ENCODE results near the gene TBC1D22A.

The TBC1D22A gene

DNA sequence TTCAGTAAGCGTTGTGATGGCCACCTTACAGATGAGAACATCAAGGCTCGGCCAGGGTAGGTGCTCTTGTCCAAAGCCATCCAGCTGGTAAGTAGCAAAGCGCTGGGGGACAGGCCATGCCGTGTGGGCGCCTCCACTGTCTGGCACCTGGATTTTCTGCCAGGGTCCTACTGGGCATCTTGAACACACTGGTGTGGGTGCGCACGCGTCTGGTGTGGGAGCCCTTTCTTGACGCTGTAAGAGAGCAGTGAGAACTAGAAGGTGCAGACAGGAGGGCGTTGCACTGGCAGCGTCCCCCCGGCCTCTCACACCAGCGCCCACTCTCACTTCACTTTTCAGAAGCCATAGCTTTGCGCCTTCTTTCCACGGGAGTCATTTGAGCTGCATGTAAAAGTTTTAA lies 296.6 kb downstream of the TBC1D22A start:
- no peak for DNase-seq (ENCODE audit: low read depth in 2 of 2)

DNA sequence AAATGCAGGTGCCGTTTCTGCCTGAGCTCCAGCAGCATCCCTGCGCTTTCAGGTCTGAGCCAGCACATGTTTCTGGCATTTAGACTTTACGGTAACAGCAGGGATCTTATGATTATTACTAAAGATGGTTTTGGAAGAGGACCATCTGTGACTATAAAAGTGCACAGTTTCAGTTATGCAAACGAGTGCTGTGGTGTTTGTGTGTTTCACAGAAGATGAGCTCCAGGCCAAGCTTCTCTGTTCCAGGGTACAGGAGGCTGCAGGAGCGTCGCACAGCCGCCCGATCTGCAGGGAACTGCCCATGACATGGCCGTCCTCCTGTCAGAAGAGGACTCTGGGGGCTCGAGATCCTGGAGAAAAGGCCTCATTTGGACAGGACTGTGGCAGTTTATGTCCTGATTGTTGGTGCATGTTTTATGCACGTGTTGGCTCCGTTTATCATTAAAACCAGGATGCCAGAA lies 297.3 kb downstream of the TBC1D22A start:
- DNase-seq (ENCODE audit: low read depth in 2 of 2): no peak

DNA sequence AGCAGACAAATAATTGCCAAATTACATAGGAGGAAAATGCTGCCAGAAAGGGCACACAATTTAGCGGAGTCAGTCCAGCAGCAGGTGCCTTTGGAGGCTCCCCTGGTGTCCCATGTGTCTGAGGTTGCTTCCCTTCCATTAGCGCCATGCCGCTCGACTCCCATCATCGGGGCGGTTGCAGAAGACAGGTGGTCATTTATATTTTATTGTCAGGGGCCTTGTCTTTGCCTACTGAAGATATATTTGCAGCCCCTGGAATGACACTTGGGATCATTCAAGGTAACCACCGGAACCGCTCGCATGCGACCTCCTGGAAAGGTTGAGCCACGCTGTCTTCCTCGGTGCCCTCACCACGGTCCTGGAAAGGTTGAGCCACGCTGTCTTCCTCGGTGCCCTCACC lies 298.3 kb downstream of the TBC1D22A start:
- DNase-seq (ENCODE audit: low read depth in 2 of 2): no peak

DNA sequence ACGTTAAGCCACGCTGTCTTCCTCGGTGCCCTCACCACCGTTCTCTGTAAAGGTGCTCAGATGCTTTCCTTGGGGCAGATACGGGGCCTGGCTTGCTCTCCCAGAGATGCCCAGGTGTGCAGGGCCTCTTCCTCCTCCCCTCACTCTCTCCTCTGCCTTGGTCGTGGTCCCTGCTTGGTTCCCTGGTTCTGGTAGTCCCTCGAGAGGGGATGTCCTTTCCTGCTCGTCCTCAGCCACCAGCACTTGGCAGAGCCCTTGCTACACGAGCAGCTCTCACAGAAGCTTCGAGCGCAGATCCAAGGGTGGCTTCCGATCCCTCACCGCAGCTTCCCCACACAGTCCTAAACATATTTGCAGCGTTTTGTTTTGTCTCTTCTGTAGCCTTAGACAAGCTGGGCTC lies 298.8 kb downstream of the TBC1D22A start:
- no peak for DNase-seq (ENCODE audit: low read depth in 2 of 2)

DNA sequence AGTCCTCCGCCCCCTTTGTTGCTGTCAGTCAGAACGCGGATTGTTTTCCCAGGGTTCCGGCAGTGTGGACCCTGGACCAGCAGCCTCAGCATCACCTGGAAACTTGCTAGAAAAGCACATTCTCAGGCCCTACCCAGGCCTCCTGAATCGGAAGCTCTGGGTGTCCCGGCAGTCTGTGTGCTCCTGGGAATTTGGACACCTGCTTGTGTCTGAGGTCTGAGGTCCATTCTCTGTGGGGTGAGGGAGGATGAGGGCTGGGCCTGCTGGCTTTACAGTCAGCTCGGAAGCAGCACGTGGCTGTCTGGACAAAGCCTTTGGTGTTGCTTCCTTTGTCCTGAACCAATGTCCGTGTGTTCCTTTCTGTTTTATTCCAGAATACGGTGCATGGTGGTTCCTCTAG lies 299.7 kb downstream of the TBC1D22A start:
- no peak for DNase-seq (ENCODE audit: low read depth in 2 of 2)

DNA sequence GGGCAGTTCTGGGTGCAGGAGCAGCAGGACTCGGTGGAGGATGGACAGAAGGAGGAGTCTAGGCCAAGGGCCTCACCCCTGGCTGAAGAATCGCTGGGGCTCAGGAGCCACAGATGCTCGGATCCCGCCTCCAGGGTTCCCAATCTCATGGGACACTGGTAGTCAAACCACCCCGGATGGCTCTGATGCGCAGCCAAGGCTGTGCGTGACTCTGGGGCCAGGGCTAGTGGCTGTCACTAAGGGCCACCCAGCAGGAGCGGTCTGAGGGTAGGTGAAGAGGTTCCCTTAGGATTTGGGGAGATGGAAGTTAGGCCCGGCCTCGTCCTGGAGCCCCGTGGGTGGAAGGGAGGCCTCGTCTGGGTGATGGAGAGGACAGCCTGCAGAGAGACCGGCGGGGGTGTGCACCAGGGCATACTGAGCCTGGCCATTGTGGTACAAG lies 300.6 kb downstream of the TBC1D22A start:
- no peak for DNase-seq (ENCODE audit: low read depth in 2 of 2)

DNA sequence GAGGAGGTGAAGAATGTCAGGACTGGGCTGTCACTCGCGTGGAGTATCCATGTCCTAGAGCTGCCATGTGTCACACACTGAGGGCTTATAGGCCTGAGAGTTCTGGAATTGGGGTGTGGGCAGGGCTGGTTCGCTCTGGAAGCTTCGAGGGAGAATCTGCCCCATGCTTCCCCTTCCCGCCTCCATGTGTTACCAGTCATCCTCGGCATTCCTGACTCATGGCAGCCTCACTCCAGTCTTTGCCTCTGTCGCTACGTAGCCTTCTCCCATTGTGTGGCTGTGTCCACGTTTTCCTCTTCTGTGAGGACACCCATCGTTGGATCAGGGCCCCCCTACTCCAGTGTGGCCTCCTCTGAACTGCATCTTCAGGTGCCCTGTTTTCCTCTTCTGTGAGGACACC lies 301.2 kb downstream of the TBC1D22A start:
- no peak for DNase-seq (ENCODE audit: low read depth in 2 of 2)

DNA sequence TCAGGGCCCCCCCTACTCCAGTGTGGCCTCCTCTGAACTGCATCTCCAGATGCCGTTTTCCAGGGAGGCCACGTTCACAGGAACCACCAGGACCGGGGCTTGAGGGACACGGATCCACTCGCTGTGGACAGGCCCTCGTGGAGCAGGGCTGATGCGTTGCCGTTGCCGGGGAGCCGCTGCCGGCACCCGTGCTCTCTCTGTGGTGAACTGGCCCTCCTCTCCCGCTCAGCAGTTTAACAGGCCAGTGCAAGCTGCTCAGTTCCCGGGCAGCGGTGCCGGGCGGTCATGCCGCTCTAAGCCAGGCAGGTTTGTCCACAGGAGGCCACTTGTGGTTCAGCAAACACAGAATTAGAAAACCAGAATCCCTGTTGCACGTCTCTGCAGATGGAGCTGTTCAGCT lies 301.6 kb downstream of the TBC1D22A start:
- no peak for DNase-seq (ENCODE audit: low read depth in 2 of 2)

DNA sequence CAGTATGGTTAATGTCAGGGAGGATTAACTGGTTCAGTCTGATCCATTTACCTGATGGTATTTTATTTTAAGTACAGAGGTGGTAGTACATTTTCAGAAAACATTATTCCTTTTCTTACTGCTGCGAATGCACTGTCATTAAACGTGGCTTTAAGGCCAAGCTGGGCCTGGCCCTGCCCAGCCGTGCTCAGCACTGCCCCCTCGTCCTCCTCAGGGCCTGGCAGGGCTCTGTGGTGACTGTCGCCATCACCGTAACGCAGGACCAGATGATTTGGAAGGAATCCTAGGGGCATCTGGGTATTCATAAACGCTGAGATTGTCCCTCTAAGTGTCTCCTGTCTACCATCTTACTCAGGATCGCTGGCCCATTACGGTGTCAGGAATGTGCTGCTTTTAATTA lies 302.0 kb downstream of the TBC1D22A start:
- no peak for DNase-seq (ENCODE audit: low read depth in 2 of 2)

DNA sequence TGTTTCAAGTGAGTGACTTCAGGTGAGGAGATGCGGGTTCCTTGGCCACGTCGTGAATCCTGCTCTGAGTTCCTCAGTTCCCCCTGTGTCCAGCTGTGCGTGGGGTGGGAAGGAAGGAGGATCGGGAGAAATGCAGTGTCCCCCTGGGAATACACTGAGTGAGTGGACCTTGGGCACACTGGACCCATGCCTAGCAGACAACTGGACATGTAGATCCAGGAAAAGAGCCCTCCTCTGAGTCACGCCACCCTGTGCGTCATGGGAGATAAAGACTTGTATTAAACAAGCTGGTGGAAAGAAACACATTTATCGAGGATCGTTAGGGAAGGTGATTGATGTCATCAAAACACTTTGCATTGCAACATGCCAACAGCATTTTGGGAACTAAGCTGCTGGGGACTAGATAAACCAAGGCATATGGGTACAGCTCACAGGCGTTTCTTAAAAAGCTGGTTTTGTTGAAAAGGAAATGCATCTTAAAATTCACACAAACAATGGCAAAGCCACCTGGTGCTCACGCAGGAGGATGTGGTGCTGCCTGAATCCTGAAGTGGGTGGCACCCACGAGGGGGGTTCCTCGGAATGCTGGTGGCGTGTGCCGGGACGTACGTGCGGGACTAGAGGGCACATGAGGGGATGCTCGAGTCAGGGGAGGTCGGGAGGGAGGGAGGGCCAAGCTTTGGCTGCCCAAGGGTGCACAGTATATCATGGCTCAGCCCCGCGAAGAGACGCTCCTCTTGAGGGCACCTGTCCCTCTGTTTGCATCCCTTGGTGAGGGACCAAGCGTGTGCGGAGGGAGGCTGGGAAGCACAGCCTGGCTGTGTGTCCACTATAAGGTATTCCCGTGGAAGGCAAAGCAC lies 303.5 kb downstream of the TBC1D22A start:
- no peak for DNase-seq (ENCODE audit: low read depth in 2 of 2)

DNA sequence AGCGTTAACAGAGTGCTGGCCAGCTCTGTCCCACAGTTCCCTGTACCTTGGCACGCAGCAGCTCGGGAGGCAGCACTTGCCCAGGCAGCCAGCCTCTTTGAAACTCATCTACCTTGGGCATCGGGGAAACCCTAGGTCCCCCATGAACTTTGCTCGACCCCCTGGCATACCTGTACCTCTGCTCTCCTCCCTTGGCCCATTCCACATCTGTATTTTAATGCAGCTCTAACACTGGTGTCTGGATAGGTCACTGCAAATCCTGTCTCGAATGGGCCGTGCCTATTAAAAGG lies 304.1 kb downstream of the TBC1D22A start:
- DNase-seq (ENCODE audit: low read depth in 2 of 2): no peak

DNA sequence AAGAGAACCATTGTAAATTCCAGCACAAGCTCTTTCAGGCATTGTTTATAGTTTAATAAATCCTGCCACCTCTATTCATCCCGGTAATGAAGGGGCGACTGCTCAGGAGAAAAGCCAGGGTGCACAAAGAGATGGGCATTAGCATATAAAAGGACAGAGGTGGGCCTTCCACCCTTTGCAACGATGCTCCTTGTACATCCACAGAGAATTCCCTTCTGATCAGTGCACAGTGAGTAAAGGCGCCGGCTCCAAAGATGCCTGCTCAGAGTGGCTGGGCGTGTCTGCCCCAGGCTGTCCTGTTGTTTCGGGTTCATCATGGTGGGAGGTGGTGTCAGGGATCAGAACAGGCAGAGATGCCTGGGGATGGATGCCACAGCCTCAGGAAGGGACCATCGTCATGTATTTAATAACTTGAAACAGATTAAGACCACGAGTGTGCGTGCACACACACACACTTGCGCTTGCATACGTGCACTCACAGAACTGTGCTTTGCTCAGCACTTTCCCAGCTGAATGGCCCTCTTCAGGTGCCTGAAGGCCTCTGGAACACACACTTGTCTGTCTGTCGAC lies 305.0 kb downstream of the TBC1D22A start:
- no peak for DNase-seq (ENCODE audit: low read depth in 2 of 2)

DNA sequence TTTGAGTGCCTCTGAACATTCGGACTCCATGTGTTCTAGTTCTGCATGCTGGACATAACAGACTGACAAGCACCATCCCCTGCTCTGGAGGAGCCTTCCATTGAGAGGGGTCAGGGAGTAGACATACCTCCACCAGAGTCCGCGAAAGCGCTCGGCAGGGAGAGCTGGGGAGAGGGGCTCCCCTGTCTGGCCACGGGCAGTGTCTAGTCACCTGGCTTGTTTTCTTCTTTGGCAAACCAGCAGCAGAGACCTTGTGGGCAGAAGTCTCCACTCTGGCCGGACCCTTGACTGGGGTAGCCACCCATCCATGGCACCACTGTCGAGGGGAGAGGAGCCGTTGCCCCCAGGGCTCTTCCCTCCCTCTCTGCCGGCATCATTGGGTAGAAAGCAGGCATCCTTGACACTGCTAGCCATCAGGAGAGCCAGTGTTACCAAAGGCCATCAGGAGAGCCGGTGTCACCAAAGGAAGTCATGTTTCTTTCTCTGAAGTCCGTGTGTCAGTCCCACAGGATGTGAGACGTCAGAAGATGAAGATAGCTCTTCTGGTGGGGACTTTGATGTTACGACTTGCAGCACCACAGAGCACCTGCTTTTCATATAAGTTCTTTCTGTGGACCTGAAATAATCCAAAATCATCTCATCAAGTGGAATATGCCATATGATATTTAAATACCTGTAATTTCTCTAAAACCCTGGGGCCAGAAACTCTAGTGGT lies 305.6 kb downstream of the TBC1D22A start:
- no peak for DNase-seq (ENCODE audit: low read depth in 2 of 2)

DNA sequence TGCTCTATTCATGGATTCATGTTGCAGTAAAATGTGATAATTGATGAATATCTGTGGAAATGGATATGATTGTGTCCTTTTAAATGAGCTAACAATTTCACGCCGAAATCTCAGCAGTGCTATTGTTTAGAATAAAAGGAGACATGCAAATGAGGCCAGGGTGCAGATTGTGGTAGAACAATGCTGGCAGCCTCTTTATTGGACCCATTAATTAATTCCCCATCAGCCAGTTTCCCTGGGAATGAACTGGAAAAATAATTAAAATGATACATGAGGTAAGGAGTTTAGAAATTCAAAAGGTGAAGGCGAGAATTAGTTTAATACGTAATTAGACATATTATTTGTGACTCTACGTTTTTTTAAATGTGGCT lies 306.2 kb downstream of the TBC1D22A start:
- DNase-seq (ENCODE audit: low read depth in 2 of 2): no peak

DNA sequence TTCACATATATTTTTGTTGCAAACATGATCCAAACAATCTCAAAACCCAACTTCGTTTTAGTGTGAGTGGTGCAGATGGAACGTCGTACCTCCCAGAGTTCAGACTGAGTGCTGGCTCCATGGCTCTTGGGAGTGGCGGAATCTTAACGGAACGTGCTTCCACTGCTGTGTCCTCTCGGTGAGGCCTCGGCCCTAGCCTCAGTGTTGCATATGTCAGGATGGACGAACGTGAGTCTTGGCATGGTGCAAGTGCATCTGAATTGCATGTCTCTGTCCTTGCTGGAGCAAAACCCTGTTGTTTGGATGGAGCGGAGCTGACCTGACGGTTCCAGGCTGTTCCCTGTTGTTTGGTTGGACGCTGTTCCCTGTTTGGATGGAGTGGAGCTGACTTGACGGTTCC lies 306.8 kb downstream of the TBC1D22A start:
- no peak for DNase-seq (ENCODE audit: low read depth in 2 of 2)

DNA sequence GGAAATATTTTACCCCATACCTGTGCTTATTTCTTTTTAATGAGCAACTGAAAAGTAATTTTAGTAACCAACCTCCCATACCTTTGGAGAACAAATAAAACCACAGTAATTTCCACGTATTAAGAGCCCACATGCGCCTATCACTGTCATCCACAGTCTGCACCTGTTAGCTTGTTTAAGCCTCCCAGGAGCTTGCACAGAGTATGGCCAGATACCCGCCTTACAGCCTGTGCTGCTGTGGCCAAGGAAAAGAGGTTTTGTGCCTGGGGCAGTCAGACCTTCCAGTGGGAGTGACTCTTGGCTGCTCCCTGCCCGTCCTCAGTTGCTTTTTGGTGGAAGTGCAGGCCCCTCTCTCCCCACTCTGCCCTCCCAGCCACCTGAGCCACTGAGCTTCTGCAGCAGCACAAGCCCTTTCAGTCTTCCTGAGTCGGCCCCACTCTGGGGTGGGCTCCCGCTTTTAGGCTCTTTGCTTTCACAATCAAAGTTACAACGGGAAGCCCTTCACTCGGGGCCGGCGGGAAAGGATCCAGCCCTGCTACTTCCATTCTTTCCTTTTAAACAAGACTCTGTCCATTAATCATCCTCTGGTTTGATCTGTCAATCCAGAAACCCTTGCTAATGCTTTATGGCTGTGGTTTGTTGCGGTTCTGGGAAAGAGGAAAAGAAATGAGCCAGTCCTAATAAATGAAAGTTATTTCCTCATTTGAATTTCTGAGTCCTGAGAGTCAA lies 308.8 kb downstream of the TBC1D22A start:
- no peak for DNase-seq (ENCODE audit: low read depth in 2 of 2)

DNA sequence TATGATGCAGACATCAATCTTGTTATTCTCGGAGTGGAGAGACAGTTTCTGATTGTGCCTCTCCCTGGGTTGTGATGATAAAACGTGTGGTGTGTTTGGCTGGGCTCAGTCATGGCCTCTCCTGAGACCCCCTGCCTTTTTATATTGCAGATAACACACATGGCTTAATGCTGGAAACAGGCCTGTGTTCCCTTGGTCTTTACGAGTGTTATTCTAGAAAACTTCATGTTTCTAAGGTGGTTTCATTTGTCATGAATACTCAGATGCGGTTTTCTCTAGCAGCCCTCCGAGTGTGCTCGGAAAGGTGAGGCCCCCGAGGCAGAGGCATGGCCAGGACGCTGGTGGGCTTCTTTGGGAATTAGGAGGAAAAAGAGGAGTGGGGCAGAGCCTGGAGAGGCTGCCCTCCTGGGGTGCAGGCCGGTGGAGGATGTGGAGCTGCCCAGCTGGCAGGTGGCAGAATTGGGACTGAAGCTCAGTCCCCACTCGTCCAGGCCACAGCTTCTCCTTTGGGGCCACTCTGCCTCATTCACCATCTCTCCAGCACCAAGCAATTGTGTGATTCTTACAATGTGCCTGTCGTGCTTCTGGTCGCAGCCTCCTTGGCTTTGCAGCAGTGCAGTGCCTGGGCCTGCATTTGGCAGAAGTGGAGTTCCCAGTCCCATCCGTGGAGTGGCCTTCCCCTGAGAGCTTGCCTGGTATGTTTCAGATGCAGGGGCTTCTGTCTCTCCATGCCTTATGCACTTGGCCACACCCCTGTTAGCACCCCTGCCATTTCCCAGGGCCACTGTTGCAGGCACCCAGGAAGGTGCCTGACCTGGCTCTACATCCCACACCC lies 309.6 kb downstream of the TBC1D22A start:
- DNase-seq (ENCODE audit: low read depth in 2 of 2): no peak

DNA sequence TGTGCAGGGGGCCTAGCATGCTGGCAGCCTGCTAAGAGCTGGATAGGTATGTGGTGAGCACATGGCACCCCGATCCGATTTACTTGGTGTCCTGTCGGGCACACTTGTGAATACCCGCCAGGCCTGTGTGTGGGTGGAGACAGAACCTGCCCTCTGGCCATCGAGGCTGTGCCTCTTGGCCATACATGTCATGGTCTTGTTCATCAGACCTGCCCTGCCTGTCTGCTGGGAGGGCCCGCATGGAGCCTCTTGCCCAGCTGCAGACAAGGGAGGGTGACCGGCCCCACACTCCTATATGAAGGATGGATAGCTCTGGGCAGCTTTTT lies 310.2 kb downstream of the TBC1D22A start:
- DNase-seq (ENCODE audit: low read depth in 2 of 2): no peak

DNA sequence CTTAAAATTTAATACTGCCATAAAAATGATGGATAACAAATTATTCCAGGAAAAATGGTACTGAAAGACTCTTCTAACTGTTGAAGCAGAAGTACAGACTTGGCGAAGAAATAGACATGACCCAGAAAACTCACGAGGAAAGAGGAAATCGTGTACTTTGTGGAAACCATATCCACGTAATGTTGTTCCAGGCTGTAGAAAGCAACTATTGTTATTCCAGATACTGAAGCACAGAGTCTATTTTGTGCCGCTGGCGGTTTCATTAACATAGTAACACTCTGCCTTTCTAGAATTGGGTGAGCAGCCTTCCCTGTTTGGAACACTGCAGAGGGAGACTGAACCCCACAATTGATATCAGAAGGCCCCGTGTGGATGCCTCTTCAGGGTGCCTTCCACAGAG lies 310.6 kb downstream of the TBC1D22A start:
- no peak for DNase-seq (ENCODE audit: low read depth in 2 of 2)

DNA sequence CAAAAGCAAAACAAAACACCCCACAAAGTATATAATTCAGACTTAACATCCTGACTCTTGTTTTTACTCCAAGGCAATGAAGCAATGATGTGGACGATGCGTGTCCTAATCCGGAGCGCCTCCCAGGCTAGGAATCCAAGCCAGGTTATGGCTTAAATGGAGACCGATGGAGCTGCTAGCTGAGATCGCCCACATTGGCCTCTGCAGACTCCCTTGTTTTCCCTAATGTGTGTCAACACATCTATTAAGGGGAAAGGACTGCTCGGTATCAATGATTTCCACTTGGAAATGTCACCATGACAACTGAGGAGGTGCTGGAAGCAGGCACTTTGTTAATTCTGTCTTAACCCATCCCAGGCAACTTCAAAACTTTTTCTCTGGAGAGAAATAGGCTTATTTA lies 311.7 kb downstream of the TBC1D22A start:
- DNase-seq (ENCODE audit: low read depth in 2 of 2): no peak

DNA sequence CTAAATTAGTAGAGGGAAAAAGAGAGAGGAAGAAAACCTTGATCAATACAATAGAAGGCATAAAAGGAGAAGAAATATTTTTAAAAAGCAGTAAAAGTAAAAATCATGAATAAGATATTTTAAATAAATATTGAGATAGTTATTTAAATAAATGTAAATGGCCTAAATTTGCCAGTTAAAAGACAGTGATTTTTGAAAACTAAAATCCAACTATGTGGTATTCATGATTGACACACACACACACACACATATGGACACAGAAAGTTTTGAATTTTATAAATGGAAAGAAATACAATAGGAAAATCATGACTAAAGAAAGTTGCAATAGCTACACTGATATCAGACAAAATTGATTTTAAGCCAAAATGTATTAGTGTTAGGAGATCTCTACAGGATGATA lies 313.1 kb downstream of the TBC1D22A start:
- DNase-seq (ENCODE audit: low read depth in 2 of 2): no peak

DNA sequence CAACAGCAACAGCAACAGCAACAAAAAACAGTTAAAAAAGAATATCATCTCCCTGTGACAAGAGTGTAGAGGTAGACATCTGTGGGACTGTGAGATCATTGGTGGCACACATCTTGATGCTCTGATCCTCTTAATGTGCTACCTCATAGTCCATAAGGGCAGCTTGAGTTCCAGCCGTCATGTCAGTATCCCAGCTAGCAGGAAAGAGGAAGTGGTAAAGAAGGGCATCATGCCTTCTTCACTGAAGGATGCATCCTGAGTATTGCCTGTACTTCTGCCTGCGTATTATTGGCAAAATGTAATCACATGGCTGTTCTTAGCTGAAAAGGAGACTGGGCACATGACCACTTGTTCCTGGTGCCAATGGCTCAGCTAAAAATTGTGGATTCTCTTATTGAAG lies 314.3 kb downstream of the TBC1D22A start:
- no peak for DNase-seq (ENCODE audit: low read depth in 2 of 2)
